Kidney capillary endothelial cell (primary cell): ENCODE results near the gene STXBP3.
A peak's percentile ranks its signal among the peaks of the same experiment; 100 is the strongest.
"Not testable (repeated sequence)": the region's sequence is repeated elsewhere in the genome, so short reads cannot be mapped to it uniquely, and the experiment has no call there.

Experiments used
- DNase-seq: peaks from one replicate; pipeline ENCODE4 v3.0.0-alpha.2; 2018; ENCODE audit warnings: low spot score

The STXBP3 gene

GRCh38 chr1:108746382-108747170, at the start of gene STXBP3:
Gene STXBP3, plus strand, starts transcription at chr1:108746674. Its CDS starts 64 bp downstream, at chr1:108746738.
- peak; percentile 97 for DNase-seq

GRCh38 chr1:108699375-108700332, 46.8 kb upstream of the STXBP3 start:
- DNase-seq, result no peak

GRCh38 chr1:108701176-108701849, 45.2 kb upstream of the STXBP3 start:
- no peak for DNase-seq

GRCh38 chr1:108702109-108702508, 44.4 kb upstream of the STXBP3 start:
- not testable (repeated sequence) for DNase-seq

- DNase-seq, result no peak
Observed at GRCh38 chr1:108703939-108704338, 42.5 kb upstream of the STXBP3 start.

GRCh38 chr1:108704496-108704895, 42.0 kb upstream of the STXBP3 start:
- DNase-seq, result peak; percentile 28

- no peak for DNase-seq
Observed at GRCh38 chr1:108706643-108707042, 39.8 kb upstream of the STXBP3 start.

- no peak for DNase-seq
Observed at GRCh38 chr1:108708691-108709660, 37.5 kb upstream of the STXBP3 start.

GRCh38 chr1:108712606-108713150, 33.8 kb upstream of the STXBP3 start, which contains the start of gene FNDC7:
Gene FNDC7, plus strand, starts transcription at chr1:108712908. Its CDS starts 26 bp downstream, at chr1:108712934.
- no peak for DNase-seq

GRCh38 chr1:108715932-108716331, 30.5 kb upstream of the STXBP3 start:
- no peak for DNase-seq

- no peak for DNase-seq
Observed at GRCh38 chr1:108716437-108717230, 29.8 kb upstream of the STXBP3 start.

- DNase-seq, result no peak
Observed at GRCh38 chr1:108717774-108718316, 28.6 kb upstream of the STXBP3 start.

- no peak for DNase-seq
Observed at GRCh38 chr1:108718927-108719655, 27.4 kb upstream of the STXBP3 start.

- peak; percentile 80 for DNase-seq
Observed at GRCh38 chr1:108719656-108720435, 26.6 kb upstream of the STXBP3 start.

- no peak for DNase-seq
Observed at GRCh38 chr1:108722292-108722691, 24.2 kb upstream of the STXBP3 start.

GRCh38 chr1:108725906-108726305, 20.6 kb upstream of the STXBP3 start:
- DNase-seq, result no peak

- DNase-seq, result no peak
Observed at GRCh38 chr1:108728327-108728923, 18.0 kb upstream of the STXBP3 start.

GRCh38 chr1:108729481-108729880, 17.0 kb upstream of the STXBP3 start:
- DNase-seq, result no peak
